HG03064 (cell line): Measurements from ENCODE around the gene ASB6.
"Not testable (repeated sequence)": the region's sequence is repeated elsewhere in the genome, so short reads cannot be mapped to it uniquely, and the experiment has no call there.

Source experiments
- ATAC-seq: cut with Tn5 transposase; IDR thresholded peaks from one replicate; pipeline ENCODE4 v1.9.1; 2021; ENCODE audit warnings: low read depth; ENCODE audit not compliant: unreplicated experiment

The ASB6 gene

GRCh38 chr9:129669141-129669718, 27.3 kb upstream of the ASB6 start:
- no peak for ATAC-seq

GRCh38 chr9:129667850-129668249, 25.9 kb upstream of the ASB6 start:
- ATAC-seq, result no peak

- no peak for ATAC-seq
These were observed 25.4 kb upstream of the ASB6 start for GRCh38 chr9:129667378-129667777.

GRCh38 chr9:129666575-129666974, 24.6 kb upstream of the ASB6 start:
- no peak for ATAC-seq

- ATAC-seq, result no peak
These were observed 24.0 kb upstream of the ASB6 start for GRCh38 chr9:129665814-129666520.

- no peak for ATAC-seq
These were observed 23.4 kb upstream of the ASB6 start, which contains the start of gene PRRX2 for GRCh38 chr9:129665389-129665775. TSS of gene PRRX2 (plus strand) at chr9:129665647. CDS start at chr9:129665868, 221 bp downstream.

GRCh38 chr9:129664746-129665388, 22.9 kb upstream of the ASB6 start:
- ATAC-seq, result no peak

GRCh38 chr9:129662239-129662638, 20.3 kb upstream of the ASB6 start:
- ATAC-seq, result not testable (repeated sequence)

GRCh38 chr9:129661029-129661428, 19.1 kb upstream of the ASB6 start:
- ATAC-seq, result no peak

- no peak for ATAC-seq
These were observed 14.9 kb upstream of the ASB6 start for GRCh38 chr9:129656795-129657390.

- no peak for ATAC-seq
These were observed 13.7 kb upstream of the ASB6 start for GRCh38 chr9:129655696-129656095.

GRCh38 chr9:129655154-129655553, 13.2 kb upstream of the ASB6 start:
- ATAC-seq, result no peak

GRCh38 chr9:129654554-129655040, 12.6 kb upstream of the ASB6 start:
- ATAC-seq, result no peak

GRCh38 chr9:129653823-129654553, 12.0 kb upstream of the ASB6 start:
- ATAC-seq, result no peak

GRCh38 chr9:129650680-129651235, 8.8 kb upstream of the ASB6 start:
- ATAC-seq, result no peak

- ATAC-seq, result no peak
These were observed 8.1 kb upstream of the ASB6 start for GRCh38 chr9:129649726-129650679.

- no peak for ATAC-seq
These were observed 6.8 kb upstream of the ASB6 start for GRCh38 chr9:129648764-129649115.

- ATAC-seq, result no peak
These were observed 6.3 kb upstream of the ASB6 start for GRCh38 chr9:129648092-129648763.

GRCh38 chr9:129647635-129648034, 5.7 kb upstream of the ASB6 start:
- ATAC-seq, result no peak
